ENCODE data around the gene CMTM6. TPM values are rescaled to one million over a fixed set of nuclear protein-coding genes. Genes with fewer than 3 reads are reported as not detected.

Gene CMTM6
- total RNA-seq, 2 experiments from 2014 or later = 51.5 to 52.7 TPM

- H3K27ac Mint-ChIP-seq = no peak overlapping the region
- no peaks in the 10 kb centered on the region for H3K9me3 Mint-ChIP-seq
- no peaks in the 10 kb centered on the region for H3K27me3 Mint-ChIP-seq
- H3K4me1 Mint-ChIP-seq = peaks cover 2% of the 10 kb centered on the region
- peak; percentile 51 for DNase-seq
- no peak overlapping the region for H3K4me3 Mint-ChIP-seq
- H3K36me3 Mint-ChIP-seq = no peaks in the 10 kb centered on the region
Measured at GRCh38 chr3:32510075-32510724, 7.5 kb upstream of the CMTM6 start.

GRCh38 chr3:32508711-32509110 lies 6.1 kb upstream of the CMTM6 start:
- H3K9me3 Mint-ChIP-seq = no peaks in the 10 kb centered on the region
- DNase-seq = no peak
- no peak overlapping the region for H3K4me3 Mint-ChIP-seq
- no peak overlapping the region for H3K27ac Mint-ChIP-seq
- H3K36me3 Mint-ChIP-seq = no peaks in the 10 kb centered on the region
- H3K27me3 Mint-ChIP-seq = no peaks in the 10 kb centered on the region
- no peaks in the 10 kb centered on the region for H3K4me1 Mint-ChIP-seq

GRCh38 chr3:32506466-32506865 lies 3.8 kb upstream of the CMTM6 start:
- H3K4me1 Mint-ChIP-seq = peaks cover 4% of the 10 kb centered on the region
- no peaks in the 10 kb centered on the region for H3K27me3 Mint-ChIP-seq
- no peak overlapping the region for H3K4me3 Mint-ChIP-seq
- H3K27ac Mint-ChIP-seq = no peak overlapping the region
- H3K9me3 Mint-ChIP-seq = no peaks in the 10 kb centered on the region
- no peaks in the 10 kb centered on the region for H3K36me3 Mint-ChIP-seq
- DNase-seq = no peak

GRCh38 chr3:32502946-32503286 lies 264 bp upstream of the CMTM6 start:
- Mint-ChIP-seq H3K27ac (peak overlapping the region; percentile 82), H3K9me3 (no peaks in the 10 kb centered on the region), H3K4me3 (peak overlapping the region; percentile 98), H3K36me3 (peaks cover 3% of the 10 kb centered on the region), H3K27me3 (no peaks in the 10 kb centered on the region), H3K4me1 (peaks cover 26% of the 10 kb centered on the region)
- DNase-seq = no peak

- H3K27ac Mint-ChIP-seq = peak overlapping the region; percentile 84
- H3K36me3 Mint-ChIP-seq = peaks cover 4% of the 10 kb centered on the region
- peak overlapping the region; percentile 98 for H3K4me3 Mint-ChIP-seq
- H3K9me3 Mint-ChIP-seq = no peaks in the 10 kb centered on the region
- H3K4me1 Mint-ChIP-seq = peaks cover 29% of the 10 kb centered on the region
- no peaks in the 10 kb centered on the region for H3K27me3 Mint-ChIP-seq
- DNase-seq = no peak
Measured at GRCh38 chr3:32501783-32502117, 902 bp downstream of the CMTM6 start.

GRCh38 chr3:32500880-32501782 lies 1.5 kb downstream of the CMTM6 start:
- no peak for DNase-seq
- H3K27me3 Mint-ChIP-seq = no peaks in the 10 kb centered on the region
- no peaks in the 10 kb centered on the region for H3K9me3 Mint-ChIP-seq
- H3K36me3 Mint-ChIP-seq = peaks cover 9% of the 10 kb centered on the region
- H3K4me3 Mint-ChIP-seq = peak overlapping the region; percentile 98
- peaks cover 32% of the 10 kb centered on the region for H3K4me1 Mint-ChIP-seq
- peak overlapping the region; percentile 74 for H3K27ac Mint-ChIP-seq

- no peaks in the 10 kb centered on the region for H3K27me3 Mint-ChIP-seq
- no peak overlapping the region for H3K27ac Mint-ChIP-seq
- no peak overlapping the region for H3K4me3 Mint-ChIP-seq
- H3K9me3 Mint-ChIP-seq = no peaks in the 10 kb centered on the region
- peaks cover 36% of the 10 kb centered on the region for H3K4me1 Mint-ChIP-seq
- H3K36me3 Mint-ChIP-seq = peaks cover 12% of the 10 kb centered on the region
- DNase-seq = no peak
Measured at GRCh38 chr3:32500231-32500630, 2.4 kb downstream of the CMTM6 start.

GRCh38 chr3:32499585-32499984 lies 3.1 kb downstream of the CMTM6 start:
- Mint-ChIP-seq H3K27ac (no peak overlapping the region), H3K4me3 (no peak overlapping the region), H3K4me1 (peaks cover 39% of the 10 kb centered on the region), H3K36me3 (peaks cover 12% of the 10 kb centered on the region), H3K9me3 (no peaks in the 10 kb centered on the region), H3K27me3 (no peaks in the 10 kb centered on the region)
- DNase-seq = no peak

- Mint-ChIP-seq H3K9me3 (no peaks in the 10 kb centered on the region), H3K4me3 (no peak overlapping the region), H3K27ac (no peak overlapping the region), H3K4me1 (peaks cover 39% of the 10 kb centered on the region), H3K36me3 (peaks cover 12% of the 10 kb centered on the region), H3K27me3 (no peaks in the 10 kb centered on the region)
- no peak for DNase-seq
Measured at GRCh38 chr3:32498992-32499391, 3.7 kb downstream of the CMTM6 start.

GRCh38 chr3:32498252-32498651 lies 4.4 kb downstream of the CMTM6 start:
- Mint-ChIP-seq H3K9me3 (no peaks in the 10 kb centered on the region), H3K4me3 (no peak overlapping the region), H3K27ac (no peak overlapping the region), H3K36me3 (peaks cover 12% of the 10 kb centered on the region), H3K4me1 (peaks cover 39% of the 10 kb centered on the region), H3K27me3 (no peaks in the 10 kb centered on the region)
- no peak for DNase-seq

- no peak overlapping the region for H3K27ac Mint-ChIP-seq
- no peak overlapping the region for H3K4me3 Mint-ChIP-seq
- no peak for DNase-seq
- no peaks in the 10 kb centered on the region for H3K9me3 Mint-ChIP-seq
- peaks cover 28% of the 10 kb centered on the region for H3K4me1 Mint-ChIP-seq
- H3K27me3 Mint-ChIP-seq = no peaks in the 10 kb centered on the region
- peaks cover 12% of the 10 kb centered on the region for H3K36me3 Mint-ChIP-seq
Measured at GRCh38 chr3:32495609-32496008, 7.0 kb downstream of the CMTM6 start.

GRCh38 chr3:32495085-32495484 lies 7.6 kb downstream of the CMTM6 start:
- Mint-ChIP-seq H3K36me3 (peaks cover 12% of the 10 kb centered on the region), H3K27ac (no peak overlapping the region), H3K4me3 (no peak overlapping the region), H3K4me1 (peaks cover 23% of the 10 kb centered on the region), H3K9me3 (no peaks in the 10 kb centered on the region), H3K27me3 (no peaks in the 10 kb centered on the region)
- no peak for DNase-seq

- H3K27me3 Mint-ChIP-seq = no peaks in the 10 kb centered on the region
- no peaks in the 10 kb centered on the region for H3K9me3 Mint-ChIP-seq
- peaks cover 14% of the 10 kb centered on the region for H3K36me3 Mint-ChIP-seq
- H3K27ac Mint-ChIP-seq = no peak overlapping the region
- peaks cover 15% of the 10 kb centered on the region for H3K4me1 Mint-ChIP-seq
- no peak overlapping the region for H3K4me3 Mint-ChIP-seq
- DNase-seq = no peak
Measured at GRCh38 chr3:32493437-32494414, 8.9 kb downstream of the CMTM6 start.

GRCh38 chr3:32492684-32493436 lies 9.8 kb downstream of the CMTM6 start:
- DNase-seq = no peak
- no peak overlapping the region for H3K27ac Mint-ChIP-seq
- peaks cover 14% of the 10 kb centered on the region for H3K4me1 Mint-ChIP-seq
- no peaks in the 10 kb centered on the region for H3K9me3 Mint-ChIP-seq
- no peak overlapping the region for H3K4me3 Mint-ChIP-seq
- no peaks in the 10 kb centered on the region for H3K27me3 Mint-ChIP-seq
- H3K36me3 Mint-ChIP-seq = peaks cover 20% of the 10 kb centered on the region
